NCI-H187 (cell line): ENCODE data around the gene PHACTR4.
"Not testable (repeated sequence)": the region's sequence is repeated elsewhere in the genome, so short reads cannot be mapped to it uniquely, and the experiment has no call there.

ENCODE experiments used
- DNase-seq, 2 experiments: peaks; one replicate each; lab custom pipeline; 2025; lab: John Stamatoyannopoulos, UW

PHACTR4 gene

DNA sequence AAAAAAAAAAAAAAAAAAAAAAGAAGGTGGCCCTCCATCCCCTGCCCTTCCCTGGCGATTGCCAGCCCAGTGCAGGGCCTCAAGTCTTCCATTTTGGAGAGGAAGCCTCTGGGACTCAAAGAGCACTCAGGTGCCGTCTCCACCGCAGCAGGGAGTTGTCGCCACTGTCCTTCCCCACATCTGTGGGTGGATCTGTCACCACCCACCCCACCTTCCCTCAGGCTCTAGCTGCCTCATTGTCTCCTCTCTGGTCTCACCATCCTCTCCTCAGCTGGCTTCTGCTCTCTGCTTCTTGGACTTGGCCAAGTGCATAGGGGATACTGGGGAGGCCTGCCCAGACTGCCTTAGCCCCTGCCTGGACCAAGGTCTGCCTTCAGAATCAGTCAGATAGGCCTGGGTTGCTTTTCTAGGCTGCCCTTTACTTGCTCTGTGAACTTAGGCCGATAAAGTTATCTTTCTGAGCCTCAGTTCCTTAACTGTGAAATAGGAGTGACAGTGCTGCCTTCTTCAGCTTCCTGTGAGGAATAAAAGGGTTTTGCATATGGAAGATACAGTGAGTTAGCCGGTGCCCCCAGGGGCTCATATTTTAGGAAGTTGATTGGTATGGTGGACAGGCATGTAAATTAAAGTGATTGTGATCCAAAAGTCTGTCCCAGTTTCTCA, 152.1 kb downstream of the PHACTR4 start:
- DNase-seq = no peak

DNA sequence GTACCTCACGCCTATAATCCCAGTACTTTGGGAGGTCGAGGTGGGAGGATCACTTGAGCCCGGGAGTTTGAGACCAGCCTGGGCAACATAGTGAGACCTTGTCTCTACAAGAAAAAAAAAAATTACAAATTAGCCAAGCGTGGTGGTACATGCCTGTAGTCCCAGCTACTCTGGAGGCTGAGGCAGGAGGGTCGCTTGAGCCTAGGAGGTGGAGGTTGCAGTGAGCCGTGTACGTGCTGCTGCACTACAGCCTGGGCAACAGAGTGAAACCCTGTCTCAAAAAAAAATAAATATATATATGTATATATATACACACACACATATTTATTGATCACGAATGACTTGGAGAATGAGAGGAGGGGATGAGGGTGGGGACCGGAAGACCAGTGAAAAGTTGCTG, 153.0 kb downstream of the PHACTR4 start:
- DNase-seq = not testable (repeated sequence)

DNA sequence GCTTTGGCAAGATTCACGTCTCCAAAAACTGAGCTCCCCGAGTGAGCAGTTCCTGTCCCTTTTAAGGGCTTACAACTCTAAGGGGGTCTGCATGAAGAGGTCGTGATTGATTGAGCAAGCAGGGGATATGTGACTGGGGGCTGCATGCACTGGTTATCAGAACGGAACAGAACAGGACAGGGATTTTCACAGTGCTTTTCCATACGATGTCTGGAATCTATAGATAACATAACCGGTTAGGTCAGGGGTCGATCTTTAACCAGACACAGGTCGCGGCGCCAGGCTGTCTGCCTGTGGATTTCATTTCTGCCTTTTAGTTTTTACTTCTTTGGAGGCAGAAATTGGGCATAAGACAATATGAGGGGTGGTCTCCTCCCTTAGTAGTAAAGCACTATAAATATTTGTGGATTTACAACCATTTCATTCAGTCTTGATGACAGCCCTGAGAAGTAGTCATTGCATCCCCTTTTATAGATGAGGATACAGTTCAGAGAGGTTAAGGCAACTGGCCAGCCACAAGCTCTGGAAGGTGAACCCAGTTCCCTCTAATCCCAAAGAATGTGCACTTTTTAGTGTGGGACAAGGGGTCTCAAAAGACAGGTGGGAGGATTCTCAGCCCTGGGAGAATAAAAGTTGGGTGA, 155.6 kb downstream of the PHACTR4 start:
- not testable (repeated sequence) for DNase-seq

DNA sequence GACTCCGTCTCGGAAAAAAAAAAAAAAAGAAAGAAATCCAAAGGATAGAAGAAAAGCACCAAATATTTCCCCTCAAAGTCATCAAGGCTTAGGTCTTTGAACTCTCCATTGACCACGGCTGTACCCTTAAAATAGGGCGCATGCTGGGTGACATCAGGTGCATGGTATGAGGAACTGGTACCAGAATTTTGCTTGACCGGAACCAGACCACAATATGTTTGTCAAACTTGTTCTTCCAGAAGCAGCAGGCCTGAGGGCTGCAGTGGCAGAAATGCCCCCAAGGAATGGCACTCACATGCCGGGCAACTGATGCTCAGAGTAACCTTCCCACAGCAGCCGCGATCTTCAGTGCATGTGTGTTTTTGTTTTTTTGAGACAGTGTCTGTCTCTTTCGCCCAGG, 157.3 kb downstream of the PHACTR4 start:
- DNase-seq = no peak

GRCh38 chr1:28530456-28530855, 160.9 kb downstream of the PHACTR4 start:
- DNase-seq = no peak

GRCh38 chr1:28534671-28535070, 165.1 kb downstream of the PHACTR4 start:
- DNase-seq = no peak

DNA sequence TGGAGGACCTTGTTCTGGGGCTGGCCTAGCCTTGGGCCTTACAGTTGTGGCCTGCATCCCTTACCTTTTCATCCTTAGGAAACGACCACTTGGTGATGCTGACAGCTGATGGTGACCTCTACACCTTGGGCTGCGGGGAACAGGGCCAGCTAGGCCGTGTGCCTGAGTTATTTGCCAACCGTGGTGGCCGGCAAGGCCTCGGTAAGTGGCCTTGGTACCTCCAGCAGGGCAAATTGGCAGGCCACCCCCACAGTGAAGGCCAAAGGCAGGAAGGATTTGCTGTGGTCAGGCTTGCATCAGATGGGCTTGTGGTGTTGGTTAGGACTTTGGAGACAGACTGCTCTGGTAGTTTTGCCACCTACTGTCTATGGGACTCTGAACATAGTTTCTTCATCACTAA, 165.6 kb downstream of the PHACTR4 start:
- DNase-seq = no peak

DNA sequence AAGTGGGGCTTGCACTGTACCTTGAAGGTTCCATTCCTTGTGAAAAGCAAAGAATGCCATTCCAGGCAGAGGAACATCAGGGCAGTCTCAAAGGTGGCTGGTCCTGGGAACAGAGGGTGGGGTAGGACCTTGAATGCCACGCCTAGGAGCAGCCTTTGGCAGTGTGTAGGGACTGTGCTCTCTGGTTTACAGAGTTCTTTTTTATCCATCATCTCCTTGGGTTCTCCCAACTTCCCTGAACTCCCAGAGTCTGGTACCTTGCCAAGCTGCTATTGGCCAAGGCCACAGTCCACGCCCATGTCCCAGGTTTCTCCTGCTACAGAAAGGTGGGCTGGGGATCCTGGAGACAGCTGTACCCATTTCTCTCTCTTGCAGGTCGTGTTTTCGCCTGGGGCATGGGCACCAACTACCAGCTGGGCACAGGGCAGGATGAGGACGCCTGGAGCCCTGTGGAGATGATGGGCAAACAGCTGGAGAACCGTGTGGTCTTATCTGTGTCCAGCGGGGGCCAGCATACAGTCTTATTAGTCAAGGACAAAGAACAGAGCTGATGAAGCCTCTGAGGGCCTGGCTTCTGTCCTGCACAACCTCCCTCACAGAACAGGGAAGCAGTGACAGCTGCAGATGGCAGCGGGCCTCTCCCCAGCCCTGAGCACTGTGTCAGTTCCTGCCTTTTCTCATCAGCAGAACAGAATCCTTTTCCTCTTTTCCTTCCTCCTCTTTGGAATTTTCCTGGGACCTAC, 168.1 kb downstream of the PHACTR4 start:
- DNase-seq = no peak

DNA sequence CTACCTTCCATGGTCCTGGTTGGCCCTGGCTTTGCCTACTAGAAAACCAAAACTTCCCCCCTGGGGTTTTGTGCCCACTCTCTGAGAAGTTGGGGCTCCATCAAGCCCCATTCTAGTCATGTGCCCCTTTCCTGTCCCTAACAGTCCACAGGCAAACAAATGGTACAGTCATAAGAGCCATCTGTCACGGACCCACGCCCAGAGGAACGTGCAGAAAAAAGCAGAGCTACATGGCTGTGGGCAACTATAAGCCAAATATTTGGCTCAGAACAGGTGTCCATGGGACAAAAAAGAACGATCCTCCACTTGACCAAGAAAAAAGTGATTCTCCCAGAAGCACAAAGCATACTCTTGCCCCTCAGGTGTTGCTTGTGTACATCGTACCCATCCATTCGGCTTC, 168.7 kb downstream of the PHACTR4 start:
- DNase-seq = no peak

DNA sequence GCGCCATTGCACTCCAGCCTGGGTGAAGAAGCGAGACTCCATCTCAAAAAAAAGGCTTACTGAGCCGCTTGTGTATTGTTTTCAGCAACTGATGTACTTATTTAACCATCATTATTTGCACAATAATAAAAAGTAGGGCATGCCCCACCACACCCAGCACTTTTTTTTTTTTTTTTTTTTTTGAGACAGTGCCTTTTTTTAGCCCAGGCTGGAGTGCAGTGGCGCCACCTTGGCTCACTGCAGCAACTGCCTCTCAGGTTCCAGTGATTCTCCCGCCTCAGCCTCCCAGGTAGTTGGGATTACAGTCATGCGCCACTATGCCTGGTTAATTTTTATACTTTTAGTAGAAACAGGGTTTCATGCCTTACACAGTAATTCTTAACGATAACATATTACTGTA, 171.1 kb downstream of the PHACTR4 start:
- DNase-seq = no peak

DNA sequence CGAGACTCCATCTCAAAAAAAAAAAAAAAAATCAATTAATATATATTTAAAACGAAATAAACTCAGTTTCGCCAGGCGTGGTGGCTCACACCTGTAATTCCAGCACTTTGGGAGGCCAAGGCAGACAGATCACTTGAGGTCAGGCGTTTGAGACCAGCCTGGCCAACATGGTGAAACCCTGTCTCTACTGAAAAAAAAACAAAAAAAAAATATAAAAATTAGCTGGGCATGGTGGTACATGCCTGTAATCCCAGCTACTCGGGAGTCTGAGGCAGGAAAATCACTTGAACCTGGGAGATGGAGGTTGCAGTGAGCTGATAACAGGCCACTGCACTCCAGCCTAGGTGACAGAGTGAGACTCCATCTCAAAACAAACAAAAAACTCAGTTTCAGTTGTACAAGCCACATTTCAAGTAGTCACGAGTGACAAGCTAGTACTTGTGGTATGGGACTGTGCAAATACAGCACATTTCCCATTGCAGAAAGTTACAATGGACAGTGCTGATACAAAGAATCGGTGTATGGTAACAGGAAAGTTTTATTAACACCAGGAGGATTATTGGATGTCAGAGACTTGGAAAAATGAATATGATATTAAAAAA, 172.0 kb downstream of the PHACTR4 start:
- not testable (repeated sequence) for DNase-seq

DNA sequence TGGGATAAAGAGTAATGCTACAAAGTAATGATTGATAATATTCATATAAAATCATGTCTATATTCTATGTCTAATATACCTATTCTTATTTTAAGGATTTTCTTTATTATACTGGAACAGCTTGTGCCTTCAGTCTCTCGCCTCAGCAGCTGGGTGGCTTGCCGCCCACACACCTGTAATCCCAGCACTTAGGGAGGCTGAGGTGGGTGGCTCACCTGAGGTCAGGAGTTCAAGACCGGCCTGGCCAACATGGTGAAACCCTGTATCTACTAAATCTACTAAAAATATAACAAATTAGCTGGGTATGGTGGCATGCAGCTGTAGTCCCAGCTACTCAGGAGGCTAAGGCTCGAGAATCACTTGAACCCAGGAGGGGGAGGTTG, 175.7 kb downstream of the PHACTR4 start:
- no peak for DNase-seq

- no peak for DNase-seq
Measured at GRCh38 chr1:28548318-28548717, 178.8 kb downstream of the PHACTR4 start.
